Head of caudate nucleus (tissue), 42 donors: ENCODE data around the gene HTR4.

Experiments used
- DNase-seq, 42 donors: peaks; one replicate each; pipeline versions ENCODE4 v3.0.0 to v3.0.0-alpha.2; 2020 to 2021; ENCODE audit warnings: mixed read lengths in 7 of 42
- intact Hi-C: fragments of 100-400 bp; cut with DNase I; formaldehyde crosslinking; loops from one replicate; pipeline ENCODE4 v1.15.0; 2022

The HTR4 gene

GRCh38 chr5:148653836-148654781 lies at the start of gene HTR4:
Gene HTR4 (minus strand): TSS chr5:148654527. CDS start chr5:148637014, 17,513 bp downstream.
- intact Hi-C loops, result no loop called here
- DNase-seq, result peak in 29 of 42 donors; percentile 10 to 66 (median 40)

- no peak for DNase-seq
- intact Hi-C loops, result no loop called here
Measured at GRCh38 chr5:148702019-148702596, 47.8 kb upstream of the HTR4 start.

GRCh38 chr5:148699028-148699427 lies 44.7 kb upstream of the HTR4 start:
- intact Hi-C loops, result no loop called here
- DNase-seq, result no peak

GRCh38 chr5:148697809-148698196 lies 43.5 kb upstream of the HTR4 start:
- DNase-seq, result no peak
- intact Hi-C loops, result no loop called here

GRCh38 chr5:148697180-148697808 lies 43.0 kb upstream of the HTR4 start:
- peak in 20 of 42 donors; percentile 1 to 66 (median 21) for DNase-seq
- intact Hi-C loops, result no loop called here

- DNase-seq, result no peak
- intact Hi-C loops, result no loop called here
Measured at GRCh38 chr5:148696187-148697036, 42.1 kb upstream of the HTR4 start.

- intact Hi-C loops, result no loop called here
Measured at GRCh38 chr5:148690945-148691344, 36.6 kb upstream of the HTR4 start.

GRCh38 chr5:148688787-148689186 lies 34.5 kb upstream of the HTR4 start:
- DNase-seq, result no peak
- intact Hi-C loops, result no loop called here

More at GRCh38 chr5:148690945-148691344, 36.6 kb upstream of the HTR4 start:
- DNase-seq, result no peak

- intact Hi-C loops, result no loop called here
- DNase-seq, result no peak
Measured at GRCh38 chr5:148687871-148688270, 33.5 kb upstream of the HTR4 start.

- DNase-seq, result no peak
- intact Hi-C loops, result no loop called here
Measured at GRCh38 chr5:148687427-148687826, 33.1 kb upstream of the HTR4 start.

- DNase-seq, result no peak
- intact Hi-C loops, result no loop called here
Measured at GRCh38 chr5:148686660-148687059, 32.3 kb upstream of the HTR4 start.

- no peak for DNase-seq
- intact Hi-C loops, result no loop called here
Measured at GRCh38 chr5:148685520-148686134, 31.3 kb upstream of the HTR4 start.

GRCh38 chr5:148684528-148684927 lies 30.2 kb upstream of the HTR4 start:
- DNase-seq, result peak in 6 of 42 donors; percentile 1 to 35 (median 11)
- intact Hi-C loops, result no loop called here

- DNase-seq, result no peak
- intact Hi-C loops, result no loop called here
Measured at GRCh38 chr5:148683651-148684050, 29.3 kb upstream of the HTR4 start.

- DNase-seq, result no peak
- intact Hi-C loops, result no loop called here
Measured at GRCh38 chr5:148682058-148683026, 28.0 kb upstream of the HTR4 start.

GRCh38 chr5:148681157-148682057 lies 27.1 kb upstream of the HTR4 start:
- no peak for DNase-seq
- intact Hi-C loops, result no loop called here
